Stimulated activated CD8-positive, alpha-beta memory T cell treated with anti-CD3 and anti-CD28 coated beads, Interleukin-15, amount 100 ng/mL, for 1 hour (primary cell): ENCODE measurements around the gene PNLIPRP2.

ENCODE experiments used
- DNase-seq: peaks from one replicate; pipeline ENCODE4 v3.0.0-alpha.2; 2020; ENCODE audit warnings: low read depth

Gene PNLIPRP2

DNA sequence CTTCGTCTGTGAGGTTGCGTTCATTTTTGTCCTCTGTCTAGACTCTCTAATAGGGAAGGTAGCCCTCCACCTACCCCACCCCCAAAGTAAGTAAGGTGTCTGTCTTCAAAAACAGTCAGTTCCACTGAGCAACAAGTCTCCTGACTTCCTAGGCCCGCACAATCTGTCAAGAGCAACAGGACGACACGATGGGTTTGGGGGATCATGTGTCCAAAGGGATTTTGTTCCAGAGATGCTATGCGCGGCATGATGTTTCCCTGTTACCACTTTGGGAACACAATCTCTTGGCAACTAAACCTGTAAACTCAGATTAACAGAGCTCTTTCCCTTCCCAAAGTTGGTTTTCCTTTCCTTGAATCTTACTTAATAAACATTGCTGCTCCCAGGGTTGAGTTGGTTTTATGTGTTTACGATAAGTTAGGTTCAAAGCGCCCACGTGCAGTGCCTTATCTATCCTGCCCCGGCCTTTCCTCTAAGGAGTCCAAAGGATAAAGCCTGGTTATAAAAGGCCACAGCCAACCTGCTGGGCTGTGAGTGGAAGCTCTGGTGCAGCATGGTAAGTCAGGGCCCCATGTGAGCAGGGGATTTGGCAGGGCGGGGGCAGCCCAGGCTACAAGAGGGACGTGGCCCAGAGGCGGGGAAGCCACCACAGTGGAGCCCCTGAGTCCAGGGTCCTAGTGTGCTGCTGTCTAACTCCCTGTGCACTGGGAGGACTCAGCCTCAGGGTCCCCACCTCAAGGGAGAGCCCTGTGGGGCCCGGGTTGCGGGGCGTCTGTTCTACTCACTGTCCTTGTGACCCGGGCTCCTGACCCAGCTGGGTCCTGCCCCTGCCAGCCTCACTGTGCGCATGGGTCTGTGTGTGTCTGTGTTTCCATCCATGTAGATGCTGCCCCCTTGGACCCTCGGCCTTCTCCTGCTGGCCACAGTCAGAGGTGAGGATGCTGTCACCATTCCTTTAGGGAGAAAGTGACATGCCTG is at the start of gene PNLIPRP2:
TSS of gene PNLIPRP2 (plus strand) at position 531 of the 978 bp plus-strand sequence.
- no peak for DNase-seq

- DNase-seq, result no peak
These were observed 46.0 kb upstream of the PNLIPRP2 start for GRCh38 chr10:116574797-116575196.

- no peak for DNase-seq
These were observed 32.7 kb upstream of the PNLIPRP2 start for GRCh38 chr10:116587878-116588591.

GRCh38 chr10:116588995-116589394 is 31.8 kb upstream of the PNLIPRP2 start:
- DNase-seq, result no peak

- DNase-seq, result no peak
These were observed 30.8 kb upstream of the PNLIPRP2 start for GRCh38 chr10:116589926-116590325.

- DNase-seq, result no peak
These were observed 29.9 kb upstream of the PNLIPRP2 start, which contains the start of gene PNLIPRP1 for GRCh38 chr10:116590590-116591444. PNLIPRP1 (plus strand) TSS chr10:116590959; CDS start chr10:116591130, 171 bp downstream.

DNA sequence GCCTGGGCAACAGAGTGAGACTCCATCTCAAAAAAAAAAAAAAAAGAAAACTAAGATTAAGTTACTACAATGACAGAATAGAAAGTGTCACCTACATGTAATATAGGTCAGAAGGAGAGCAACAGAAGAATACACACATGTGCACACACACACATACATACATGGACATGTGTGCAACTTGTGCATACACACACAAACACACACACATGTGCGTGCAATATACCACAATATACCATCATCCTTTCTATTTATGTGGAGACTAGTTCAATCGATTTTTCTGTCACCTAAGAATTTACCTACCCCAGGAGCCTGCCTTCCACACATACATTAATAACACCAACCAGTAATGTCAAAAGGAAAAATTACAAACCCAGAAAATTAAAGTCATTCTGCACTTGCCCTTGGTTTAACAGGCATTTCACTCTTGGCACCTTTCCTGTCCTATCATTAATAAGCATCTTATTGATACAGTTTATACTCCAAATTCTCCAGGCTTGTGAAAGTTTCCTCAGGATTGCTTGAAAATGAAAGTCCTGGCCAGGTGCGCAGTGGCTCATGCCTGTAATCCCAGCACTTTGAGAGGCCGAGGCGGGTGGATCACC is 27.5 kb upstream of the PNLIPRP2 start:
- DNase-seq, result no peak

DNA sequence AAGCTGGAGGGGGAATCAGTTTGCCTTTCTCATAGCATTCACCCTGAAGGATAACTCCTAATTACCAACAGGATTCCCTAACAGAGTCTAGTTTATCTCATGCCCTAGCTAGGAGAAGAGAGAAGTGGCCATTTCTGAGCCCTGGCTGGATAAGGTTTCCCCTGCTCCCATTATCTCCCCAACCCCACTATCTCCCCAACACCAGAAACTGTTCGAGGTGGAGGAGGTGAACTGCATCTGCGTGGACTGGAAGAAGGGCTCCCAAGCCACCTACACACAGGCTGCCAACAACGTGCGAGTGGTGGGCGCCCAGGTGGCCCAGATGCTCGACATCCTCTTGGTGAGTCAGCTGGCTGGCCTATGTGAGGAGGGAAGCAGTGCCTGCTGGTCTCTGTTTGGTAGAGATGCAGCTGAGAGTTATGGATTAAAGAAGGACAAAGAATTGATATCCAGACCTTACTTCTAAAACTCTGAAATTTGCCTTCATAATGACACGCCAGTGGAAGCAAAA is 26.2 kb upstream of the PNLIPRP2 start:
- DNase-seq, result no peak

- DNase-seq, result no peak
These were observed 24.7 kb upstream of the PNLIPRP2 start for GRCh38 chr10:116596062-116596461.

GRCh38 chr10:116597543-116597942 is 23.2 kb upstream of the PNLIPRP2 start:
- no peak for DNase-seq

DNA sequence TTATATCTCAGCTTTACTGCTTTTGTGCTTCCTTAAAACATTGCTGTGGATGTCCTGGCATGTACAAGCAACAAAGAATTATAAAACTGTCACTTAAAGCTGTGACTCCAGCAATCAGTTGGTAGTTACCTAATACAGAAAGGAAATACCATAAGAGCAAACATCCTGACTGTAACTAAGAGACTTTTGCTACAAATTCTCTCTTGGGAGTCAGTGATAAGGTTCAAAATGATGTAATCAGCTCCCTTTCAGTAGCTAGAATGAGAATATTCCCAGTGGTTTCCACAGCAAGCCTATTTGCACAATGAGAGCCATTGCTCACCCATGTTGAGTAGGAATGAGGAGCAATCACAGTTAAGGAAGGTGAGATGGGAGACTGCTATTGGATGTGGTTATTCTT is 22.4 kb upstream of the PNLIPRP2 start:
- no peak for DNase-seq

- no peak for DNase-seq
These were observed 20.8 kb upstream of the PNLIPRP2 start for GRCh38 chr10:116599991-116600390.

DNA sequence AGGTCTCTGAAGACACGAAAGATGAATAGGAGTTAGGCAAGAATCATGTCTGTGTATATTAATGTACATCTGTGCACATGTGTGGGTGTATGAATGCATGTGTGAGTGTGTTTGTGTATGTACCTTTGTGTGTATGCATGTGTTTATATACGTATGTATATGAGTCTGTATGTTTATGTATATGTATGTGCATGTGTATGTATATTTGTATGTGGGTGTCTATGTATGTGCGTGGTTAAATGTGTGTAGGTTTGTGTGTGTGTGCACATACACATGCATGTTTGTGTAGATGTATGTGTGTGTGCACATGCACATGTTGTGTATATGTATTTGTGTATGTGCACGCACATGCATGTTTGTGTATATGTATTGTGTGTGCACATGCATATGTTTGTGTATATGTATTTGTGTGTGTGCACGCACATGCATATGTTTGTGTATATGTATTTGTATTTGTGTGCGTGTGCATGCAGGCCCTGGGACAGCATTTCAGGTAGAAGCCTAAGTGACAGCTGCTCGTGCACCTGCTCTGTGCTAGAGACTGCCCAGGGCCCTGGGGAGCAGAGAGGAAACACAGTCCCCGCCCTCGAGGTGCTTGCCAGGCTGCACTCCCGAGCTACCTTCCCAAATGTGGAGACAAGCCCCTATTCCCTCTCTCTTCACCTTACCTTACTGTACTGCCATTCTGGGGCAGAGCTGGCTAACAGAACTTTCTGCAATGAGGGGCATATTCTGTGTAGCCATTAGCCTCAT is 17.9 kb upstream of the PNLIPRP2 start:
- DNase-seq, result no peak

GRCh38 chr10:116606061-116606483 is 14.7 kb upstream of the PNLIPRP2 start:
- DNase-seq, result no peak

DNA sequence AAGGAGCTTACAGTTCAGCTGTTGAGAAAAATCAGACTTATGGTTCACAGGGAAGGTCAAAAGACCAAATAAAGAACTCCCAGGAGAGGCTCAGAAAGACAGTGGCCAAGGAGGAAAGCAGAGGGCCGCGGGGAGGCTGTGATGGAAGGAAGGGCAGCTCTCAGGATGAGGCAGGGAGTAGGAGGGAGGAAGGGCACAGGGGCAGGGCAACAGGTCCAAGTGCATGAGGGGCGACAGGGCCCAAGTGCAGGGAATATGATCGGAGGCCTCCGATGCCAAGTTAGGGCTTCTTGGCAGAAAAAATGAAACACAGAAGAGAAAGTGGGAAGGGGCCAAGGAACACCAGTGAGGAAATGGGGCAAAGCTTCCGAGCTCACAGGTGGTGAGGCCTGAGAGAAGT is 13.4 kb upstream of the PNLIPRP2 start:
- no peak for DNase-seq

- no peak for DNase-seq
These were observed 11.8 kb upstream of the PNLIPRP2 start for GRCh38 chr10:116608686-116609594.

- no peak for DNase-seq
These were observed 10.2 kb upstream of the PNLIPRP2 start for GRCh38 chr10:116610443-116611152.

DNA sequence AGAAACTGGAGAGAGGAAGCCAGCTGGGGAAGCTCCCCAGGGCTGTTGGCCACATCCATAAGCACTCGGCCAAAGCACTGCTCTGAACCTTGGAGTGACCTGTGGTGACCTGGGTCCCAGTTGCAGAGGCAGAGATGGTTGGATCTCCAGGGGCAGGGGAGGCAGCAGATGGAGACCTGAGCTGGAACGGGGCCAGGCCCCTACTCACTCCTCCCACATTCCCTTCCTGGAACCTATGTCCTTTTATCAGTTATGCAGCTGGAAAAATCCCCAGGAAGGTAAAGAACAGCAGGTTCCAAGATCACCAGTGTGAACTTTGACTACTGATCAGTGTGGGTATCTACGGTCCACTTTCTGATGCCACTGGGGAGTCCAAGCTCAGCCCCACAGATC is 9.6 kb upstream of the PNLIPRP2 start:
- DNase-seq, result no peak
